OCI-LY7 (cell line): ENCODE data around the gene RFX3. TPM values are rescaled to one million over a fixed set of nuclear protein-coding genes. Genes with fewer than 3 reads are reported as not detected.

Experiments used
- BruUV-seq: library from RNA; stranded (reverse); fragments of 400-500 nt; replicated peaks from 2 replicates; lab custom pipeline; 2021; lab: Mats Ljungman, UMichigan
- CTCF ChIA-PET: fragments of 300-600 bp; sonication (Branson Sonifier 250); formaldehyde crosslinking; loops from one replicate; lab custom pipeline; 2022; ENCODE audit warnings: antibody characterized with exemption; ENCODE audit not compliant: unreplicated experiment; lab: Charles Lee
- POLR2A ChIA-PET: fragments of 300-600 bp; sonication (Branson Sonifier 250); formaldehyde crosslinking; loops from one replicate; lab custom pipeline; 2022; ENCODE audit warnings: antibody characterized with exemption; lab: Charles Lee
- DNase-seq: peaks from one replicate; pipeline ENCODE4 v3.0.0-alpha.2; 2015; ENCODE audit warnings: low spot score
- H2AFZ ChIP-seq: fragments of 200-600 bp; sonication (generic), shearing (Covaris generic); 2 replicates; pipeline ENCODE4 v1.6.1; 2014; ENCODE audit warnings: mild to moderate bottlenecking, antibody characterized with exemption, low read length, moderate library complexity
- H3K27ac ChIP-seq: fragments of 200-600 bp; sonication (generic); 2 replicates; pipeline ENCODE4 v1.5.1; 2014; ENCODE audit warnings: mixed run types, low read depth, mild to moderate bottlenecking, moderate library complexity, low read length, inconsistent platforms; ENCODE audit not compliant: poor library complexity, severe bottlenecking
- H3K36me3 ChIP-seq: fragments of 200-600 bp; sonication (generic); 2 replicates; pipeline ENCODE4 v1.6.1; 2014; ENCODE audit warnings: mild to moderate bottlenecking, antibody characterized with exemption, low read length, moderate library complexity, mixed read lengths; ENCODE audit not compliant: insufficient read depth
- H3K4me1 ChIP-seq: fragments of 200-600 bp; sonication (generic); 2 replicates; pipeline ENCODE4 v1.5.1; 2014; ENCODE audit warnings: mild to moderate bottlenecking, low read length; ENCODE audit not compliant: insufficient read depth, poor library complexity, severe bottlenecking
- H3K4me2 ChIP-seq: fragments of 200-600 bp; sonication (generic); 2 replicates; pipeline ENCODE4 v1.6.1; 2014; ENCODE audit warnings: mild to moderate bottlenecking, low read length
- H3K4me3 ChIP-seq: fragments of 200-600 bp; sonication (generic); 2 replicates; pipeline ENCODE4 v1.5.1; 2014; ENCODE audit warnings: mild to moderate bottlenecking, low read depth, low read length; ENCODE audit not compliant: poor library complexity, severe bottlenecking
- H3K79me2 ChIP-seq: fragments of 200-600 bp; sonication (generic); 2 replicates; pipeline ENCODE4 v1.6.1; 2016; ENCODE audit warnings: low read depth, mild to moderate bottlenecking, low read length, moderate library complexity, mixed read lengths; ENCODE audit not compliant: insufficient read depth
- H3K9me2 ChIP-seq: fragments of 200-600 bp; sonication (generic); 2 replicates; pipeline ENCODE4 v1.6.1; 2016; ENCODE audit warnings: mild to moderate bottlenecking, low read length, mixed read lengths; ENCODE audit not compliant: insufficient read depth
- H3K9me3 ChIP-seq: fragments of 200-600 bp; sonication (generic); 2 replicates; pipeline ENCODE4 v1.6.1; 2014; ENCODE audit warnings: mild to moderate bottlenecking, mixed run types, low read length, mixed read lengths
- H4K20me1 ChIP-seq: fragments of 200-600 bp; sonication (generic); 2 replicates; pipeline ENCODE4 v1.6.1; 2014; ENCODE audit warnings: mild to moderate bottlenecking, antibody characterized with exemption, low read length, moderate library complexity, mixed read lengths; ENCODE audit not compliant: insufficient read depth
- CTCF ChIP-seq: fragments of 200-600 bp; sonication (generic); conservative IDR thresholded peaks from 2 replicates; pipeline ENCODE4 v1.5.1; 2014; ENCODE audit warnings: mild to moderate bottlenecking, antibody characterized with exemption, low read length, moderate library complexity, mixed read lengths
- EZH2phosphoT487 ChIP-seq: fragments of 200-600 bp; sonication (generic); IDR thresholded peaks from 2 replicates; pipeline ENCODE4 v1.6.1; 2018; ENCODE audit warnings: low read depth, borderline replicate concordance, mild to moderate bottlenecking, mixed run types, antibody characterized with exemption, low read length, moderate library complexity, mixed read lengths
- intact Hi-C: fragments of 100-400 bp; cut with micrococcal nuclease; formaldehyde crosslinking; loops from one replicate; pipeline ENCODE4 v1.10.0; 2022; ENCODE audit not compliant: unreplicated experiment
- total RNA-seq, 2 experiments: library from RNA; depleted of rRNA in 1 of 2; stranded (reverse); fragments of >200 nt in 1 of 2; shearing (Covaris generic) in 1 of 2; gene quantifications; 2 replicates each; pipeline ENCODE4 v1.2.3, GENCODE V29; 2014 to 2022

RFX3 gene
- total RNA-seq, 2 experiments from 2014 or later, result 6.9 to 18.1 TPM

- TF ChIP-seq CTCF (no peak), EZH2phosphoT487 (no peak)
- no peaks in the 10 kb centered on the region for H4K20me1 ChIP-seq
- no peaks in the 10 kb centered on the region for H3K79me2 ChIP-seq
- ChIA-PET POLR2A (interaction anchor here (0.7 to 1.3 kb wide), 3 partner anchors 11 to 1291 kb away, joined by 3 to 5 read pairs (median 4); no protein-coding TSS in a partner anchor), CTCF (no interaction called here)
- H3K4me1 ChIP-seq, result no peaks in the 10 kb centered on the region
- intact Hi-C loops, result no loop called here
- DNase-seq, result no peak
- H3K36me3 ChIP-seq, result peaks cover 8% of the 10 kb centered on the region; the same call in 1 of the 2 replicates
- no peaks in the 10 kb centered on the region for H3K9me2 ChIP-seq
- no peaks in the 10 kb centered on the region for H3K9me3 ChIP-seq
- H3K4me3 ChIP-seq, result no peak overlapping the region
- no peak overlapping the region for H3K27ac ChIP-seq
- BruUV-seq, result no TSS peak
- no peak overlapping the region for H2AFZ ChIP-seq
- no peak overlapping the region for H3K4me2 ChIP-seq
Measured at GRCh38 chr9:3391414-3391813, 134.4 kb downstream of the RFX3 start.

GRCh38 chr9:3386753-3387152 is 139.0 kb downstream of the RFX3 start:
- Histone ChIP-seq H3K4me2 (no peak overlapping the region), H3K4me1 (no peaks in the 10 kb centered on the region), H3K79me2 (no peaks in the 10 kb centered on the region), H3K27ac (no peak overlapping the region), H2AFZ (no peak overlapping the region), H3K4me3 (no peak overlapping the region), H3K9me3 (no peaks in the 10 kb centered on the region), H3K9me2 (no peaks in the 10 kb centered on the region), H4K20me1 (no peaks in the 10 kb centered on the region), H3K36me3 (peaks cover 8% of the 10 kb centered on the region; the same call in 1 of the 2 replicates)
- ChIA-PET CTCF (interaction anchor here (0.6 kb wide), 1 partner anchor 199 kb away, joined by 3 read pairs; no protein-coding TSS in a partner anchor), POLR2A (interaction anchor here (0.8 to 1.5 kb wide), 3 partner anchors 9 to 19 kb away, joined by 3 to 6 read pairs (median 3); no protein-coding TSS in a partner anchor)
- TF ChIP-seq CTCF, result no peak
- TF ChIP-seq EZH2phosphoT487, result no peak
- BruUV-seq, result no TSS peak
- intact Hi-C loops, result no loop called here
- no peak for DNase-seq

GRCh38 chr9:3385871-3386270 is 139.9 kb downstream of the RFX3 start:
- Histone ChIP-seq H3K9me3 (no peaks in the 10 kb centered on the region), H3K9me2 (no peaks in the 10 kb centered on the region), H3K4me2 (no peak overlapping the region), H3K79me2 (no peaks in the 10 kb centered on the region), H3K4me1 (no peaks in the 10 kb centered on the region), H2AFZ (no peak overlapping the region), H4K20me1 (no peaks in the 10 kb centered on the region), H3K27ac (no peak overlapping the region), H3K4me3 (no peak overlapping the region), H3K36me3 (peaks cover 8% of the 10 kb centered on the region; the same call in 1 of the 2 replicates)
- TF ChIP-seq EZH2phosphoT487 (no peak), CTCF (no peak)
- no TSS peak for BruUV-seq
- intact Hi-C loops, result no loop called here
- POLR2A ChIA-PET, result interaction anchor here (1.5 kb wide), 1 partner anchor 11 kb away, joined by 6 read pairs; no protein-coding TSS in a partner anchor
- CTCF ChIA-PET, result no interaction called here
- DNase-seq, result no peak
